ENCODE measurements around the gene COL16A1.

- TF ChIP-seq GATA2 (IDR thresholded peaks at IDR 0.05; ENCODE audit: low read depth, low read length) (no peak), GATA3 (IDR thresholded peaks at IDR 0.05; ENCODE audit: low read depth, low read length) (no peak)
Observed at GRCh38 chr1:31661856-31662255, 42.0 kb downstream of the COL16A1 start.

All from SH-SY5Y (cell line).